K562 (cell line): Measurements from ENCODE around the gene TMEM92. TPM values are rescaled to one million over a fixed set of nuclear protein-coding genes. Genes with fewer than 3 reads are reported as not detected.

ENCODE experiments used
- CAMTA2 ChIP-seq: fragments of 250-450 bp; sonication (Bioruptor Pico); conservative IDR thresholded peaks from 2 replicates; pipeline ENCODE4 v1.5.1; 2022
- CBFA2T3 ChIP-seq: fragments of 450-650 bp; IDR thresholded peaks from 2 replicates; pipeline ENCODE4 v1.6.1; 2017
- ESRRA ChIP-seq: fragments of 450-650 bp; IDR thresholded peaks from 2 replicates; pipeline ENCODE4 v1.6.1; 2014; ENCODE audit warnings: low read depth, mild to moderate bottlenecking, moderate library complexity, borderline replicate concordance
- JUND ChIP-seq, 2 experiments: IDR thresholded peaks; 2 replicates in 1 of 2; 3 replicates in 1 of 2; pipeline ENCODE4 v1.6.1; 2011; ENCODE audit warnings: borderline replicate concordance in 2 of 2, low read depth in 2 of 2, low read length in 2 of 2, improper control_type of control experiment in 1 of 2, missing biosample characterization in 1 of 2, missing genetic modification characterization in 1 of 2, missing genetic modification reagents in 1 of 2
- MTF1 ChIP-seq: fragments of 250-450 bp; sonication (Bioruptor Pico); IDR thresholded peaks from 2 replicates; pipeline ENCODE4 v1.9.0; 2021; ENCODE audit warnings: moderate library complexity, mild to moderate bottlenecking, inconsistent platforms, borderline replicate concordance
- NFATC3 ChIP-seq: fragments of 450-650 bp; IDR thresholded peaks from 2 replicates; pipeline ENCODE4 v1.6.1; 2017; ENCODE audit warnings: mild to moderate bottlenecking
- ZNF431 ChIP-seq: sonication (generic); formaldehyde crosslinking; IDR thresholded peaks from 2 replicates; pipeline ENCODE4 v1.8.0; 2022; ENCODE audit warnings: mild to moderate bottlenecking, missing genetic modification reagents
- polyA plus RNA-seq, 8 experiments: library from polyadenylated mRNA; depleted of rRNA in 4 of 8; stranded (reverse) in 5 of 8; unstranded in 3 of 8; fragments of >200 nt; fragmentation: Nextera tagmentation in 2 of 8; fragmentation: Illumina TruSeq in 1 of 8; extraction: Ambion mirVana in 2 of 8; extraction: Trizol in 1 of 8; gene quantifications; 2 replicates each; pipeline versions ENCODE4 v1.2.1 to v1.2.3, GENCODE V29; 2011 to 2014; ENCODE audit warnings: inconsistent platforms in 1 of 8, missing spikeins in 1 of 8
- total RNA-seq, 7 experiments: library from RNA; depleted of rRNA in 6 of 7; stranded (reverse); fragments of >200 nt in 6 of 7; fragmentation: Illumina TruSeq in 2 of 7; extraction: Trizol in 2 of 7; gene quantifications; 2 replicates each; pipeline versions ENCODE4 v1.2.1 to v1.2.3, GENCODE V29; 2011 to 2021; ENCODE audit warnings: low replicate concordance in 1 of 7
- TF ChIP-seq, protein P1 (sequence below): fragments of 250-450 bp; sonication (Bioruptor Pico); IDR thresholded peaks from 2 replicates; pipeline ENCODE4 v1.4.0; 2020; ENCODE audit warnings: mild to moderate bottlenecking, moderate library complexity
- TF ChIP-seq, protein P2 (sequence below): sonication (generic); formaldehyde crosslinking; IDR thresholded peaks from 2 replicates; pipeline ENCODE4 v1.8.0; 2023; ENCODE audit warnings: missing genetic modification reagents, mild to moderate bottlenecking, borderline replicate concordance

The TMEM92 gene
- total and polyA plus RNA-seq, 9 of the 15 experiments (the other 6 are each of a cell fraction or from before 2014, with no cell fraction given), result 0.14 to 2.1 (median 0.40) TPM

DNA sequence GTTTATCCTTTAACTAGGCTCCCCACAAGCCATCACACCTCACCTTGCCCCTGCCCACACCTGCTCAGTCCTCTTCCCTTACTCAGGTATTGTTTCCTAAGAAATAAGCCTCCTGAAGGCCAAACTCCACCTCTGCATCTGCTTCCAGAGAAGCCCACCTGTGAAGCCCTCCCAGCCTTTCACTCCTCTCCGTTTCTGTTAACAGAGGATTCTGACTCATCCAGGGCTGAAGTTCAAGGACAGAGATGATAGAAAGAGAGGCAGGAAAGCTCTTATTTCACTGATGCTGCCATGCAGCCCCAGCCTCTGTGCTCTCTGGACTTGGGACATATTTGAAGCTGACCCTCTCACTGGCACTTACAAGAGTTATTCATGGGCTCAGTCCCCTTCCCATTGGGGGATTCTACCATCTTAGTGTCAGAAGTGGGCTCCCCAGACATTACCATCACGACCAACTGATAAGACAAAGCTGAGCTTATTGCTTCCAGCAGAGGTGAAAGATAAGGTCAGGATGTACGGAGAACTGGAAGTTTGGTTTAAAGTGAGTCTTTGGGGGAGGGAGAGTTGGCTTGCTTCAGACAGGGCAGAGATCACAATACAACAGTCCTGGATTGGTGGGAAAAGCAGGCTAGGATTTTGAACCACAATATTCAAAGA, 36.3 kb downstream of the TMEM92 start (continued):
- TF ChIP-seq, protein P1, sequence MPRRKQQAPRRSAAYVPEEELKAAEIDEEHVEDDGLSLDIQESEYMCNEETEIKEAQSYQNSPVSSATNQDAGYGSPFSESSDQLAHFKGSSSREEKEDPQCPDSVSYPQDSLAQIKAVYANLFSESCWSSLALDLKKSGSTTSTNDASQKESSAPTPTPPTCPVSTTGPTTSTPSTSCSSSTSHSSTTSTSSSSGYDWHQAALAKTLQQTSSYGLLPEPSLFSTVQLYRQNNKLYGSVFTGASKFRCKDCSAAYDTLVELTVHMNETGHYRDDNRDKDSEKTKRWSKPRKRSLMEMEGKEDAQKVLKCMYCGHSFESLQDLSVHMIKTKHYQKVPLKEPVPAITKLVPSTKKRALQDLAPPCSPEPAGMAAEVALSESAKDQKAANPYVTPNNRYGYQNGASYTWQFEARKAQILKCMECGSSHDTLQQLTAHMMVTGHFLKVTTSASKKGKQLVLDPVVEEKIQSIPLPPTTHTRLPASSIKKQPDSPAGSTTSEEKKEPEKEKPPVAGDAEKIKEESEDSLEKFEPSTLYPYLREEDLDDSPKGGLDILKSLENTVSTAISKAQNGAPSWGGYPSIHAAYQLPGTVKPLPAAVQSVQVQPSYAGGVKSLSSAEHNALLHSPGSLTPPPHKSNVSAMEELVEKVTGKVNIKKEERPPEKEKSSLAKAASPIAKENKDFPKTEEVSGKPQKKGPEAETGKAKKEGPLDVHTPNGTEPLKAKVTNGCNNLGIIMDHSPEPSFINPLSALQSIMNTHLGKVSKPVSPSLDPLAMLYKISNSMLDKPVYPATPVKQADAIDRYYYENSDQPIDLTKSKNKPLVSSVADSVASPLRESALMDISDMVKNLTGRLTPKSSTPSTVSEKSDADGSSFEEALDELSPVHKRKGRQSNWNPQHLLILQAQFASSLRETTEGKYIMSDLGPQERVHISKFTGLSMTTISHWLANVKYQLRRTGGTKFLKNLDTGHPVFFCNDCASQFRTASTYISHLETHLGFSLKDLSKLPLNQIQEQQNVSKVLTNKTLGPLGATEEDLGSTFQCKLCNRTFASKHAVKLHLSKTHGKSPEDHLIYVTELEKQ, result no peak
- no peak for TF ChIP-seq JUND (IDR thresholded peaks at IDR 0.05; ENCODE audit: borderline replicate concordance, low read depth, low read length)
- TF ChIP-seq JUND (tag; IDR thresholded peaks at IDR 0.05; ENCODE audit: borderline replicate concordance, low read depth, low read length), result 0 out of 3 replicates have a peak, but pooled peaks have one; percentile 9
- no peak for TF ChIP-seq NFATC3
- TF ChIP-seq ZNF431 (CRISPR knock-in tag), result no peak
- TF ChIP-seq CBFA2T3, result peak; percentile 21; the same call in 1 of the 2 replicates
- TF ChIP-seq CAMTA2, result no peak
- TF ChIP-seq ESRRA, result peak; percentile 75
- TF ChIP-seq, protein P2, sequence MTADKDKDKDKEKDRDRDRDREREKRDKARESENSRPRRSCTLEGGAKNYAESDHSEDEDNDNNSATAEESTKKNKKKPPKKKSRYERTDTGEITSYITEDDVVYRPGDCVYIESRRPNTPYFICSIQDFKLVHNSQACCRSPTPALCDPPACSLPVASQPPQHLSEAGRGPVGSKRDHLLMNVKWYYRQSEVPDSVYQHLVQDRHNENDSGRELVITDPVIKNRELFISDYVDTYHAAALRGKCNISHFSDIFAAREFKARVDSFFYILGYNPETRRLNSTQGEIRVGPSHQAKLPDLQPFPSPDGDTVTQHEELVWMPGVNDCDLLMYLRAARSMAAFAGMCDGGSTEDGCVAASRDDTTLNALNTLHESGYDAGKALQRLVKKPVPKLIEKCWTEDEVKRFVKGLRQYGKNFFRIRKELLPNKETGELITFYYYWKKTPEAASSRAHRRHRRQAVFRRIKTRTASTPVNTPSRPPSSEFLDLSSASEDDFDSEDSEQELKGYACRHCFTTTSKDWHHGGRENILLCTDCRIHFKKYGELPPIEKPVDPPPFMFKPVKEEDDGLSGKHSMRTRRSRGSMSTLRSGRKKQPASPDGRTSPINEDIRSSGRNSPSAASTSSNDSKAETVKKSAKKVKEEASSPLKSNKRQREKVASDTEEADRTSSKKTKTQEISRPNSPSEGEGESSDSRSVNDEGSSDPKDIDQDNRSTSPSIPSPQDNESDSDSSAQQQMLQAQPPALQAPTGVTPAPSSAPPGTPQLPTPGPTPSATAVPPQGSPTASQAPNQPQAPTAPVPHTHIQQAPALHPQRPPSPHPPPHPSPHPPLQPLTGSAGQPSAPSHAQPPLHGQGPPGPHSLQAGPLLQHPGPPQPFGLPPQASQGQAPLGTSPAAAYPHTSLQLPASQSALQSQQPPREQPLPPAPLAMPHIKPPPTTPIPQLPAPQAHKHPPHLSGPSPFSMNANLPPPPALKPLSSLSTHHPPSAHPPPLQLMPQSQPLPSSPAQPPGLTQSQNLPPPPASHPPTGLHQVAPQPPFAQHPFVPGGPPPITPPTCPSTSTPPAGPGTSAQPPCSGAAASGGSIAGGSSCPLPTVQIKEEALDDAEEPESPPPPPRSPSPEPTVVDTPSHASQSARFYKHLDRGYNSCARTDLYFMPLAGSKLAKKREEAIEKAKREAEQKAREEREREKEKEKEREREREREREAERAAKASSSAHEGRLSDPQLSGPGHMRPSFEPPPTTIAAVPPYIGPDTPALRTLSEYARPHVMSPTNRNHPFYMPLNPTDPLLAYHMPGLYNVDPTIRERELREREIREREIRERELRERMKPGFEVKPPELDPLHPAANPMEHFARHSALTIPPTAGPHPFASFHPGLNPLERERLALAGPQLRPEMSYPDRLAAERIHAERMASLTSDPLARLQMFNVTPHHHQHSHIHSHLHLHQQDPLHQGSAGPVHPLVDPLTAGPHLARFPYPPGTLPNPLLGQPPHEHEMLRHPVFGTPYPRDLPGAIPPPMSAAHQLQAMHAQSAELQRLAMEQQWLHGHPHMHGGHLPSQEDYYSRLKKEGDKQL (CRISPR knock-in tag), result no peak
- TF ChIP-seq MTF1 (CRISPR knock-in tag), result no peak
- TF ChIP-seq, all 486 proteins: peak for 5
